HT1080 (cell line): Measurements from ENCODE around the gene PAX2. TPM values are rescaled to one million over a fixed set of nuclear protein-coding genes. Genes with fewer than 3 reads are reported as not detected.

Experiments used
- DNase-seq: peaks from one replicate; pipeline ENCODE4 v3.0.0-alpha.2; 2015; ENCODE audit warnings: low read depth
- total RNA-seq: library from RNA; depleted of rRNA; stranded (reverse); fragments of >200 nt; shearing (Covaris generic); gene quantifications from 2 replicates; pipeline ENCODE4 v1.2.3, GENCODE V29; 2014

PAX2 gene
- total RNA-seq, 1 experiment from 2014 or later = not detected

DNA sequence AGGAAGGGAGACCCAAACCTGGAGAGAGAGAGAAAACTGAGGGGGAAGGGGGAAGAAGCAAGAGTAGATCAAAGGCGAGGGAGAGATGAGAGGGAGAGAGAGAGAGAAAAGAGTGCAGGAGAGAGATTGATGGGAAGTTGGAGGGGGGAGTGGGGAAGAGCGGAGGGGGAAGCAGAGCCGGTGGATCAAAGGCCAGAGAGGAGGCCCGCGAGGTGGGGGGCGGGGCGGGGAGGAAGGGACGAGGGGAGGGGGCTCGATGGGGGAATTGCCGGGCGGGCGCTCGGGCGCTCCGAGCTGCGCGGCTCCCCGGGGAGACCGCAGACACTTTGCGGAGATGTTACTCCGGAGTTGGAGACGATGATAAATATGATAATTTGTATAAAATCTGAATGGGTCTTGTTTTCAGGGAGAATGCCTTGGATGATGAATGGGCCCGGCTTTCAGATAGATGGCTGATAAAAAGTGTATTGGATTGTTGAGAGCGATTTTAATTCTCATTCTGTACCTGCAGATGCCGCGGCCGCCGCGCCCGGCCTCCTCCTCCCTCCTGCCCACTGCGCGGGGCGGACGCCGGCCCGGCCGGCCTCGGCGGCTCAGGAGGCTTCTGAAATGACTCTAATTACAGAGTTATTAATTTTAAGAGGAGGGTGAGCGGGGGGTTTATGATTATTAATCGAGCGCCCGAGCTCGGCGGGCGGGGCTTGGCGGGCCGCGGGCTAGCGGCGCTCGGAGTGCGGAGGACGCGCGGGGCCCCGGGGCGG lies 21.4 kb upstream of the PAX2 start:
- DNase-seq = no peak

DNA sequence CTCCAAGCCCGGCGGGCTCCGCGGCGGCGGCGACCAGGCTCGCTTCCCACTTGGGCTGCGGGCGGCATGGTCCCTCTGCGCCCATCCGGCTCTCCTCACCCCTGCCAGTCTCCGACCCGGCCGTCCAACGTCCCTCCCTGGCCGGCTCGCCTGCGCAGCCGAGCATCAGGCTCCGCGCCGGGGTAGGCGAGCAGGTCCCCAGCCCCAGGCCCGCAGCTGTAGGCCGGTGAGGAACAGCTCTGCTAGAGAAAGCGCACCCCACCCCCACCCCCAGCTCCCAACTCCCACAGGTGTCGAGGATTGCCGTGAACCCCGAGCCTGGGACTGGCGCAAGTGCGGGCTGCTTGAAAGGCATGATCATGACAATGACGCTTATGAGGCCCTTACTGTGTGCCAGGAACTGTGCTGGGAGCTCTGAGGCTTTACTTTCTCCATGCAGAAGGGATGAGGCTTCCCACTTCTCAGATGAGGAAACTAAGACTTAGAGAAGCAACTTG lies 20.8 kb upstream of the PAX2 start:
- DNase-seq = no peak

DNA sequence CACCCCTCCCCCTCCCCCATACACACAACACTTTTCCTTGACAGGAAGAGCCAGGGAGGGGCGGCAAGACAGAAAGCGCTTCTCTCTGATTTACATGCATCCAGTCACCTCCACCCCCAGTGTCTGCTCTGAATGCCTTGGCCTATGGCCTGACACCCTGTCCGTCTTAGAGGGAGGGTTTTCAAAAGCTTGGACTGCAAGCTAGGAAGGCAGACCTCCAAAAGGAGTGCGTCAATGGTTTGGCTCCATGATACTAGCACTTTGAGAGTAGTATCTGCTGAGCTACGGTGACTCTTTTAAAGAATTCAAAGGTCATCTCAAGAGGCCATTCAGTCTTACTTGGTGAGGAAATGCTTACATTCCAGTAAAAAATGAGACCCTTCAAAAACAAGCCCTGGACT lies 20.3 kb upstream of the PAX2 start:
- no peak for DNase-seq

DNA sequence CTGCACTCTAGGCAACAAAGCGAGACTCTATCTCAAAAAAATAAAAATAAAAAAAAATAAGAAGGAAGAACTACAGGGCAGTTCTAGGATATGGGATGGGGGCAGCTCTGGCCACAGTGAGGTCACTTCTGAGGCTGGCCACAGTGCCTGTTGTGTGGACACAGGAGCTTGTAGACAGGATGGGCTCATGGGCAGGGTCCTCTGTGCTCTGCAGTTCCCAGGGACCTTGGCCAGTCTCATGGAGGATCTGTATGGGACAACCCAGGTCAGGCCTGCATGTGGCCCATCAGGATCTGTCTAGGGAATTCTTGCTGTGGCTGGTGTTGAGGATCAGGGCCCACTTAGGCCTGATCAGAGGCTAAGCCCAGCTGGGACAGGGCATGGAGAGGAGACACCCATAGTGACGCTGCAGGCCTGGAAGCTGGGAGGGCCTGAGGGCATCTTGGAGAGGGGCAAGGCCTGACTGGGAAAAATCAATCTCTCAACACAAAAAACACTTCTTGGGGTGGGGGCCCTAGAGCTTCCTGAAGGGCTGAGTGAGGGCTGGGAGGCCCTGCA lies 19.4 kb upstream of the PAX2 start:
- no peak for DNase-seq

DNA sequence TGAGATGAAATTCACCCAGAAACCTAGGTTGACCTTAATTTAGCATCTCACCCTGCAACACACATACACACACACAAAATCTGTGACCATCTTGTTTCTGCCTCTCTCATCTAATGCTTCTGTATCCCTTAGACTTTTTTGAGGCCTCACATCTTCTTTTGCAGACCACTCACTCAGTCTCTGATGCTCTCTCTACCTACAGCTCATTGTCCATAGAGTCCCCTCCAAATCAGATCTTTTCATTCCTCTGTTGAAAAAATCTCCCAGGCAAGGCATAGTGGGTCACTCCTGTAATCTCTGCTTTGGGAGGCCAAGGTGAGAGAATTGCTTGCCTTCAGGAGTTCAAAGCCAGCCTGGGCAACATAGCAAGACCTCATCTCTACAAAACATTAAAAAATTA lies 17.6 kb upstream of the PAX2 start:
- DNase-seq = no peak

DNA sequence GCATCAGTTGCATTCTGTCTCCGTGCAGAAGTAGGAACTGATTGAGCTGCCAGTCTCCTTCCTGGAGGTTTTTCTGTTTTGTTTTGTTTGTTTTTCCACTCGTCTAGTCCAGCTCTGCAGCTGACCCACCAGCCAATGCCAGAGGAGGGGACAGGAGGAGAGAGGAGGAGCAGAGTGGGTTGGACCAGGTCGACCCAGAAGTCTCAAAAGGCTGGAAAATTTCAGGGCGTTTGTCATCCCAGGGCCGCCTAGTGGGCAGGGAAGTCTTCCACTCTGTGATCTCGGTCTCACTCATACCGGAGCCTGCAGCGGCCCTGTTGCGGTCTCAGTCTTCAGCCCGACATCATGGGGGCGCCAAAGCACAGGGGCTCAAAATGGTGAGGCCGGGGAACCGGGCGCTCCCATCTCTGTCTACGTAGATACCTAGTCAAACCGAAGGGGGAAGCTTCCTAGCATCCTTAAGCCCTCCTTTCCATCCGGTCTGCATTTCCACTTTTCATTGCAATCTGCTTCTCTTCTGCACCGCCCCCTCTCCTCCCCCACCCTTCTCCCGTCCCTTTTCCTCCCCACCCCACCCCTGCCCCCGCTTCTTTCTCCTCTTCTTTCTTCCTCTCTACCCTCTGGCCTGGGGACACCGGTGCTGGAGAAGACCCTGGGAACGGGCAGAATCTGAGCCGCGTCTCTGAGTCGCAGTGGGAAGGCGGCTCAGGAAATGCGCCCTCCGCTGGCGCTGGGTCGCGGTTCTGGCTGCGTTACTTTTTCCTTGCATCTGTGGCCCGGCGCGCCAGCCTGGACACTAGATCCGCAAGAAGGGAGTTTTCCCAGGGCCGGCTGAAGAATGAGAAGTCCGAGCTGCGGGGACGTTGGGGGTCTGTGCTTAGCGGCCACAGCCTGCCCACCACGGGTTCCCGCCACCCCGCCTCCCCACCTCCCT lies 16.2 kb upstream of the PAX2 start:
- peak; percentile 39 for DNase-seq

DNA sequence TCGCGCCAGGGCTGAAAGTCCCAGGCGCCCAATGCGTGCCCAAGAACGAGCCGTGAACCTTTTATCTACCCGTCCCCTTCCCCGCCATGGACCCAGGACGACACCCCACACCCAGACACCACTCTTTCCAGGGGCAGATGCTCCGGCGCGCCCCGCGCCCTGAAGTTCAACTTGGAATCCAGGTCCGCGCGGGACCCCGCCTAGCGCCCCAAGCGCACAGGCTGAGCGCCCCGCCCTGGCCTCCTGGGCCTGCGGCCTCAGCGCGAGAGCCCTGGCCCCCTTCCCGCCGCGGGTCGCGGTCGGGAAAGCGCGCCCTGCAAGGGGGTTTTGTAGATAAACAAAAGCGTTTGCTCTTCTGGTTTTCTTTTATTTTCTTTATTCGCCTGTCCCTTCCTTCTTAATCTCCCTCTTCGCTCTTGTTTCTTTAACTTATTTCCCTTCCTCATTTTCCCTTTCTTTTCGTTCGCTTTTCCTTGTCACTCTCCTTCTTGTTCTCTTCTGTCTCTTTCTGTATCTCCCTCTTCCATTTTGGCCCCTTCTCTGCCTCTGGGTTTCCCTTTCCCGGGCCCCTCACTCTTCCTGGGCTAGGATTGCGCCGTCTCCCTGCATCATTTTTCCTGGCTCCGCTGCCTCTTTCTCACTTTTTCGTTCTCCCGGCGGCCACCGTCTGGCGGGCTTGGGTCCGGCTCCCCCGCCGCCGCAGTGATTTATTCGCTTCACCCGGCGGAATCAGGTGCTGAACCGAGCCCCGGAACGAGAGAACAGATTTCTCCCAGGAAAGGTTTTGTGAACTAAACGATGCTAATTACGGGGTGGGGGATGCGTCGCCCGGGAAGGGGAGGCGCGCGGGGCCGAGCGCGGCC lies 15.3 kb upstream of the PAX2 start:
- DNase-seq = no peak

DNA sequence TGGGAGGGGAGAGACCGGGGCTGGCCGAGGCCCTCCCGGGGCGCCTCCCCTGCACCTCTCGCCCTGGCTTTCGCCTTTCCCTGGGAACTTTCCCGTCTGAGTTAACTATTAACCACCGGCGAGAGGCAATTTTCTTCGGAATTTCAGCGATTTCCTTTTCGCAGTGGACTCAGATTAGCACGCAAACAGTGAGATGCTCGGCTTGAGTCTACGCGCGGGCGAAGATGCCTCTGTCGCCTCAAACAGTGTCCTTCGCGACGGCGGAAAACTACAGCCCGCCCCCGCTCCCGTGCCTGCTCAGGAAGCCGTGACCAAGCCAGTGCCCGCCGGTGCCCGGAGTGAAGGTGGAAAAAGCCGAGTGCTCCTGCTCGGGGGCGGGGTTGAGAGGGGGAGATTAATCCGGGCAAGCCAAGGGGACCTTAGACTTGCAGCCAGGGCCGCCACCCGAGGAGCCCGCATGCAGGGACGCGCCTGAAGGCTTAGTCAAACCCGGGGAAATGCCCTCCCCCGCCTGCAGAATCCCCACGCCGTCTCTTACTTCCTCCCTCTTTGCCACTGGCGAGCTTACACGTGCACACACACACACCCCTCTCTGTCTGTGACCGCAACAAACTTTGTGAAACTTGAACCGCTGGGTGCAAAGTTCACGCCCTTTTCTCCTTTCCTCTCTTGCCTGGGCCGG lies 14.5 kb upstream of the PAX2 start:
- no peak for DNase-seq

DNA sequence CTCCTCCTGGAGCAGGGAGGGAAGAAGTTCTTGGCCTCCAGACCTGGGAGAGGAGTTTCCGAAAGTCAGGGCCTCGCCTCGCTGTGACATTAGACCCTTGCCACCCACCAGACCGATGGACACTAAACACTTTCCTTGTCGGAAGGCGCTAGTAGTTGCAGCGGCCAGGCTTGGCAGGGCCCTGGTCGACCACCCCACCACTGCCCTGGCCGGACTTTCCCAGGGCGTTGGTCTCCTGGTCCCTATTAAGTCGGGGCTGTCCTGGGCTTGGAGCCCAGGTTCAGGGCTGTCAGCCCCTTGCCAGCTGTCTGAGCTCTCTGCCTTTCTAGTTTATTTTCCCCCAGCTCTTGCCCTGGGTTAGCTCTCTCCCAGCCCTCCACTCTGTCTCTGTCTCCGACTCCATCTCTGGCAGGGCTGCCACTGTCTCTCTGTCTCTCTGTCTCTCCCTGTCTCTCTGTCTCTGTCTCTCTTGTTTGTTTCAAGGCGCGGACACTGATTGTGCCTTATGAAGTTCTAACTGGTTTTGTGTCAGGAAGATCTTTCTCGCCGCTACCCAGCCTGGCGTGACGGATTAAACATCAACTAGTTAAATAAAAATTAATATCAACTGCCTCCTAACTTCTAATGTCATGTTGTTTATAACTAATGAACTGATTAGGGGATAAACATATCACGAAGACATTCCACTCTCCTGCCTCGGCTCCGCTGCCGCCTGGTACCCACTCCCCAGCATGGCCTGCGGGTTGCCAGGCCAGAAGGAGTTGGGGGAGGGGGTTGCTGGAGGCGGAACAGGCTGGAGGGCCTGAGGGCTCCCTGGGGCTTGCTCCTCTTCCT lies 13.8 kb upstream of the PAX2 start:
- no peak for DNase-seq

DNA sequence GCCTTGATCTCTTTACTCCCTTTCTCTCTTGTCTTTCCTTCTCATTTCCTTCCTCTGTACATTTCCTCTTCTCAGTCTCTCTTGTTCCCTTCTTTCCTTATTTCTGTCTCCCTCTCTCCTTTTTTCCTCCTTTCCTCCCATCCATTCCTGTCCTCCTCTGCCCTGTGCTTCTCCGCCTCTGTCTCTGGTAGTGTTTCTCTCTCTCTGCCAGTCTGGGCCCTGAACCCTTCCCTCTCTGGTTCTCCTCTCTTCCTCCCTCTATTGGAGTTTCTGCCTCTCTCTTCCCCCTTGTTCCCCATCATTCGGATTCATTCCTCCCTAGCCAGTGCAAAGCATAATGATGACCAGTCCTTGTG lies 13.2 kb upstream of the PAX2 start:
- DNase-seq = no peak

DNA sequence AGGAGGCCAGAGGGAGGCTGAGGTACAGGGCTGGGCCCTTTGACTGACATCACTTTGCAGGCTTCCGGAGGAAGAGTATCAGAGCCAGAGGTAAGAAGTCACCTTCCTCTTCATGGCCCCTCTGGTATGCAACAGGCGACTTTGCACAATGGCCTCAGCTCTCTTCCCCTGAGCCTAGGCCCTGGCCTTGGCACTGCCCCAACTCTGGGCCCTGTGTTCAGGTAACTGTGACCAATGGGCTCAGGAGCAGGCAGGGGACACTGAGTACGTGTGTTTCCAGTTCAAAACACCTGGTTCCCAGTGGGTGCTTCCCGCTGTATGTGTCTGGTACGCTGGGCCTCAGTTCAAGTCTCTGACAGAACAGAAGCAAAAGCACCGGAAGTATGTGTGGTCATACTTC lies 12.1 kb upstream of the PAX2 start:
- no peak for DNase-seq

DNA sequence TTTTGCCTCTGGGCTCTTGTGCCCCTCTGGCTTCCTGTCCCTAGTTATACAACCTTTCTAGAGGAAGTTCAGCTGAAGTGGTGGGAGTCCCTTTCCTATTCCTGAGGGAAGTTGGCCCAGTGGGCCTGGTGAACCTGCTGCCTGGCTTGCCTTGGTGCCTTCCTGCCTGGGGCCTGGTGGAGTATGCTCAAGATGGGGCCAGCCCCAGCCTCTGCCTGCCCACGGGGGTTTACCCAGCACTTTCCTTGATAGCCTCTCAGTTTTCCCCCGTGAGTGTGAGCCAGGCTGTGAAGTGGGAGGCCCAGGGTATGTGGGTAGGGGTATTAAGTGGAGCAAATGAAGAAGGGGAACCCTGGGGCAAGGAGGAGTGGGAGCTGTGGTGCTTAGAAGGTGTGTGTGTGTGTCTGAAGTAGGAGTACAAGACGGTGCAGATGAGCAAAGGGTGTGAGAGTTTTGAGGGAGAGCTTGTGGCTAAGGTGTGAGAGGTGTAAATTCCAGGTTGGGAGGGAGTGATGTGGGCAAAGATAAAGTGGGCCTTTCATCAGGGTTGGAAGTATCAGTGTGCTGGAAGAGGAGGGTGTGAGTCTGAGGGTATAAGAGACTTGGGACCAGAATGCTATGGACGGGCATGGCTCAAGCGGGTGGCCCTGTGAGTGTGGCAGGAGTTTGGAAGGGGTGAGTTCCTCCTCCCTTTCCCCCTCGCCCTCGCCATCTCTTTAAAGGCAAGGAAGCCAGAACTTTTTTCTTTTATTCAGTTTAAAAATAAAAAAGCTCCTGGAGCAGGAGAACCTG lies 10.9 kb upstream of the PAX2 start:
- DNase-seq = no peak

DNA sequence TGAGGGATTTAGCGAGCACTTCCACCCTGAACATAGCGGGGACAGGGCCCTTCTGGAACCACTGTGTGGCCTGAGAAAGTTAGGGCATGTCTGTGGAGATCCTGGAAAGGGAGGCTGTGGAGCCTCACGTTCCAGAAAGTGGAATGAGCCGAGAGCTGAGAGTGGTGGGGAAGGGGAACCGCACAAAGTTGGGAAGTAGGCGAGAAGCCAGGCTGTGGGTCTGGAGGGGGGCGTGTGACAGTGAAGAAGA lies 10.4 kb upstream of the PAX2 start:
- DNase-seq = no peak

DNA sequence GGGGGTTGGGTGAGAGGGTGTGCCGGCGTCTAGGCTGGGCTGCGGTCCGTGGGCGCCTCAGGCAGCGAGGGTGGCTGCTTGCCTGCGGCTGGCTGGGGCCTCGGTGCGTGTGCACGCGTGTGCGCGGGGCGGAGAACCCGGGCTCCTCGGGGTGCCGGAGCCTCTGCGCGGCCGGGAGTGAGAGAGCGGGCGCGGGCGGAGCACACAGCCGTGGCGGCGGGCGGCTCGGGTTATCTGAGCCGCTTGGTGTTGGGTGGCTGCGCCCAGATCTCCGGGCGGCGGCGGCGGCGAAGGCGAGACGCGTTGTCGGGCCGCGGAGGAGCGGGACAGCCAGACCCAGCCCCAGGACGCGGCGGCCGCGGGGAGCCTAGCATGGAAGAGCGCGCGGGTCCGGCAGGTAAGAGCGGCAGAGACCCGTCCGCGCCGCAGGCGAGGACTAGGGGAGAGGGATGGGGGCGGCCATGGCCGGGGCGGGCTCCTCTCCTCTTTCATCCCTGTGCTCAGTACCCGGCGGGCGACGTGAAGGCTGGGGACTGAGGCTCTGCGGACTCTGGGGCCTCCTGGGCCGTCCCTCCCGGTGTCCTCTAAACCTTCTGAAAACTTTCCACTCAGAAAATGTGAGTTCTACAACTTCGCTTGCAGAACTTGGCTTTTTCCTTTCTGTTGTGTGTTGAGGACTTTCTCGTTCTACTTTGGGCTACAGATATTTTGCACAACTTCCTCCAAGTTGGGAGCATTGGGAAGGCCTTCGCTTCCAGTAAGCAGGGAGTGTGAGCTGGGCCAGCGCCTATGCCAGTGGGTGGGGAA lies 9.8 kb upstream of the PAX2 start:
- no peak for DNase-seq

DNA sequence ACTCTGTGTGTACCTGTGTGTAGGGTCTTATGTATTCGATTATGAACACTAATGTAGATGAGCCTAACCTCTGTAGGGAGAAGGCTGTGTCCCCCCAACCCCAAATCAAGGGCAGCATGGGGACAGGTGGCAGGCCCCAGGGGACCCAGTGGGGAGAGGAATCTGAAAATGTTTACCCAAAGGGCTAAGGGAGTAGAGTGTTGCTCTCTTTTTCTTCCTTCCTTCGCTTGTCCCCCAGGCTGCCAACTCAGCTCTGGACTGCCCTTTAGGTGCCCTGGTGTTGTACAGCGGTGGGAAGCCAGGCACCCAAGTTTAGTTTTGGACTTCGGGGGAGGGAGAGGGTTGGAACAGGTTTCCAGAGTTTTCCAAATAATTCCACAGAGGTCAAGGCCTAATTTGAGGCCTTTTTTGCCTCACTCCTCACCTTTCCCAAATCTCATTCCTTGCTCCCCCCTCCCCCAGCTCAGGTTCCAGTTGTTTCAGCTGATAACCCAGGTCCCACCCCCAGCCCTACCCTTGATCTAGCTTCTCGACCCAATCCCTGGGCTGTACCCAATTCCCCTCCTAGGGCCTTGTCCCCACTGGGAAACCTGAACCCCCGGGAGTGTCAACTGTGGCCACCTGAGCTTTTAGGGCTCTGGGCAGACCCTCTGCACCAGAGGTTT lies 9.1 kb upstream of the PAX2 start:
- DNase-seq = no peak

DNA sequence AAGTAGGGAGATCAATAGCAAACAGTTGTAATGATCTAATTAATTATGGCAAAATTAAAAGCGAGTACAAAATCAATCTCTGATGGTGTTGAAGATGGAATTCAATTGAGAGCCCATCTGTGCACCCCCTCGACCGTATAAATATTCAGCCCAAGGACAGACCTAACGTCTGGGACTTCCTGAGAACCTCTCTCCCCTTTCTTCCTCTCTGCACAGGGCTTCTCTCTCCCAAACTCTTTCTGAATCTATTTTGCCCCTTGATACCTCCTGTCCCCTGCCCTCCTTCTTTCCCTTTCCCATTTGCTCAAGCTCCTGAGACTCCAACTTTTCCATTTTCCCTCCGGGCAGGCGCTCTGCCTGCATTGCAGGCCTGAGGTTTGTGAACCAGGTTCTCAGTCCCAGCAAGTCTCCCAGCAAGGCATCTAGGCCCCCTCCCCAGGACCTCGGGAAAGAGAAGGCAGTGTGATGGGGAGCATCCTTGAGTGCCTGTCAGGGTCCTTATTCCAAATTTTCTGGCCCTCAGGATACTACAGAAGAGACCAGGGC lies 8.5 kb upstream of the PAX2 start:
- no peak for DNase-seq

DNA sequence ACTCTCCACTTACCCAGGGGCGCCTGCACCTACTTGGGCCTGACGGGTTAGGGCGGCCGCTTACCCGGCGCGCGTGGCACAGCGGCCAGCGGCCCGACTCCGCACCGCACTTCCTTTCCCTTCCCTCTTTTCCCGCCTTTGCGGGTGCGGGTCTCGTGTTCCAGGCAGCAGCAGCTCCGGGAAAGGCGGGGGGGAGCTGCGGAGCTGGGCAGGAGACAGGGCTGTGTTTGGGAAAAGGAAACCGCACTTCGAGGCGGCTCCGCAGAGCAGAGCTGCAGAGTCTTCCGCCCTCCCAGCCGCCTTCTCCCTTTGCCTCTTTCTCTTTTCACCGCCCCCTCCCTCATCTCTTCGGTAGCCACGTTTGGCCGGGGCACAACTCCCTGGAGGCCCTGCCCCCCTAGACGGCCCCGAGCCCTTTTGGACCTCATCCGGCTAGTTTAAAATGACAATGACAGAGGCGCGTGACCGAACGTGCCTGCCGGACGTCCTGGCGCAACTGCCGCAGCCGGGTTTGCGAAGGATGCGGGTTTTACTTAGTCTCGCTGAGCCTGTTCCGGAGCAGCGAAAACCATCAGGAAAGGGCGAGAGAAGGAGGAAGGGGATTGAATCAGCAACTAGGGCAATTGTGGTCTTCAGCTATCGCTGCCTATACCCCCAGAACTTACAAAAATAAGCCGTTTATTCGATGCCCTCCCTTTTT lies 7.9 kb upstream of the PAX2 start:
- no peak for DNase-seq
